Cardiac septum (tissue), 1 donor: ENCODE results near the gene PFDN5. TPM values are rescaled to one million over a fixed set of nuclear protein-coding genes. Genes with fewer than 3 reads are reported as not detected.

Source experiments
- DNase-seq: peaks from one replicate; pipeline ENCODE4 v3.0.0-alpha.2; 2020; ENCODE audit warnings: low spot score
- intact Hi-C: fragments of 100-400 bp; cut with DNase I; formaldehyde crosslinking; loops from one replicate; pipeline ENCODE4 v1.14.0; 2022
- total RNA-seq: library from RNA; stranded (reverse); fragmentation: NEBNext Ultra II Directional; extraction: Animal tissue kit (Norgen Biotek cat#: 25700); gene quantifications from one replicate; pipeline ENCODE4 v1.2.1, GENCODE V29; 2021
- donor health status: DM: no; HTN: no; CAD: no.

PFDN5 gene
- total RNA-seq, 1 donor from 2014 or later, result 322 TPM

- intact Hi-C loops, result loop anchor here (1.0 kb wide), 1 partner anchor 21 kb away; no protein-coding TSS in a partner anchor
- peak; percentile 84 for DNase-seq
These were observed 49.6 kb downstream of the PFDN5 start for GRCh38 chr12:53344824-53345485.

DNA sequence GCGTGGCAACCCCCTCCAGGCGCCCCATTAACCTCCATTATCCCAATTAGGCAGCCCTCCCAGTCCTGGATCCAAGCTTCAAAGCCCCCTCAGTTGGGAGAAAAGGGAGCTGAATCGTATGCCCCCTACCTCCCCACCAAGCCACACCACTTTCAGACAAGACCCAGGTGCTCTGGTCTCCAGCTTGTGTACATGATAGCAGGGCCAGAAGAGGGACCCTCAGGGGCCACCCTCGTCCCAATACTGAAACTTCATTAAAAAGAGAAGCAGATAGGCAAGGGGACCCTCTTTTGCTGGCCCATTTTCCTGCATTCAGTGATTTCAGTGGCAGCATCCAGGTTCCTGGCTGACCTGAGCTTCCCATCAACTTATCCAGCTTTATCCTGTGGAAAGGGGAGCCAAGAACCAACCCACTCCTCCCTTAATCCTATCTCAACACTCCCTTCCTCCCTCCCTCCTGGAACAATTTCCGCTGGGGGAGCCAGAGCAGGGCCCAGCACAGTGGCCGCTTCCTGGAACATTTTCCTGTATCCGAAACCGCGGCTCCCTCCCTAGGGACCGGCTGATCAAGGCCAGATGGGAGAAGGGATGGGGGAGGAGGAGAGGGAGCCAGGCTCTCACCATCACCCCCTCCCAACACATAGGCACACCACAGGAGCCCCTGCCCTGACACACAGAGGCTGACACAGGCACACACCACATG is 50.3 kb downstream of the PFDN5 start:
- intact Hi-C loops, result loop anchor here (1.0 kb wide), 1 partner anchor 21 kb away; no protein-coding TSS in a partner anchor
- DNase-seq, result no peak

- intact Hi-C loops, result no loop called here
- no peak for DNase-seq
These were observed 51.1 kb downstream of the PFDN5 start for GRCh38 chr12:53346491-53346890.

GRCh38 chr12:53347905-53348304 is 52.6 kb downstream of the PFDN5 start:
- DNase-seq, result no peak
- intact Hi-C loops, result no loop called here

Other genes starting within 250 kb of the PFDN5 start
- 99.3 TPM for gene TNS2, start 245.5 kb upstream of the PFDN5 start, total RNA-seq
- 63.5 TPM for gene SPRYD3, start 216.2 kb upstream of the PFDN5 start, total RNA-seq
- gene IGFBP6, start 197.9 kb upstream of the PFDN5 start, total RNA-seq, result 42.3 TPM
- not detected for gene SOAT2, start 192.1 kb upstream of the PFDN5 start, total RNA-seq
- 19.2 TPM for gene ZNF740, start 114.8 kb upstream of the PFDN5 start, total RNA-seq
- 16.5 TPM for gene CSAD, start 114.6 kb upstream of the PFDN5 start, total RNA-seq
- 1.4 TPM for gene ITGB7, start 88.3 kb upstream of the PFDN5 start, total RNA-seq
- gene RARG, start 63.3 kb upstream of the PFDN5 start, total RNA-seq, result 21.2 TPM
- 0.16 TPM for gene ESPL1, start 27.2 kb upstream of the PFDN5 start, total RNA-seq
- gene MYG1, start 4.2 kb downstream of the PFDN5 start, total RNA-seq, result 29.5 TPM
- 39.8 TPM for gene AAAS, start 26.1 kb downstream of the PFDN5 start, total RNA-seq
- gene SP7, start 40.8 kb downstream of the PFDN5 start, total RNA-seq, result not detected
- 31.3 TPM for gene SP1, start 84.6 kb downstream of the PFDN5 start, total RNA-seq
- gene AMHR2, start 128.3 kb downstream of the PFDN5 start, total RNA-seq, result 0.43 TPM
- 61.5 TPM for gene PRR13, start 146.2 kb downstream of the PFDN5 start, total RNA-seq
- gene PCBP2, start 156.6 kb downstream of the PFDN5 start, total RNA-seq, result 520 TPM
- gene MAP3K12, start 203.9 kb downstream of the PFDN5 start, total RNA-seq, result 7.0 TPM
- 11.6 TPM for gene TARBP2, start 205.7 kb downstream of the PFDN5 start, total RNA-seq
- not detected for gene NPFF, start 211.9 kb downstream of the PFDN5 start, total RNA-seq